Endothelial cell of umbilical vein (primary cell): ENCODE measurements around the gene DRC7. TPM values are rescaled to one million over a fixed set of nuclear protein-coding genes. Genes with fewer than 3 reads are reported as not detected.

Experiments
- BruUV-seq: library from RNA; stranded (reverse); fragments of 400-500 nt; replicated peaks from 2 replicates; lab custom pipeline; 2021; lab: Mats Ljungman, UMichigan
- CTCF ChIA-PET: fragments of 300-600, 350-600 bp; sonication (Branson Sonifier 250); formaldehyde crosslinking; loops from one replicate; lab custom pipeline; 2021; ENCODE audit warnings: antibody characterized with exemption, inconsistent platforms; lab: Charles Lee
- POLR2A ChIA-PET: fragments of 300-600, 350-600 bp; sonication (Branson Sonifier 250); formaldehyde crosslinking; loops from one replicate; lab custom pipeline; 2021; ENCODE audit warnings: antibody characterized with exemption, inconsistent platforms; lab: Charles Lee
- DNase-seq: peaks from one replicate; pipeline ENCODE4 v3.0.0-alpha.2; 2011; ENCODE audit warnings: low read depth, low spot score
- FAIRE-seq: peaks from 2 replicates; lab custom pipeline; 2011; peaks lifted over from hg19 to GRCh38; lab: Jason Lieb, UNC
- H2AFZ ChIP-seq: 2 replicates; pipeline ENCODE4 v1.6.0; 2012; ENCODE audit warnings: low read depth, low read length, control low read depth, inconsistent platforms
- H3K27ac ChIP-seq: 2 replicates; pipeline ENCODE4 v1.5.1; 2011; ENCODE audit warnings: low read depth, mild to moderate bottlenecking, control low read depth, low read length, moderate library complexity; ENCODE audit not compliant: insufficient read depth
- H3K27me3 ChIP-seq, 2 experiments: 2 replicates each; pipeline versions ENCODE4 v1.6.0 to v1.6.1; 2011; ENCODE audit warnings: low read length in 2 of 2, mixed read lengths in 1 of 2; ENCODE audit not compliant: control insufficient read depth in 2 of 2, insufficient read depth in 2 of 2
- H3K36me3 ChIP-seq, 2 experiments: 2 replicates in 1 of 2; 3 replicates in 1 of 2; pipeline ENCODE4 v1.5.1; 2011; ENCODE audit warnings: low read length in 2 of 2, mild to moderate bottlenecking in 1 of 2, moderate library complexity in 1 of 2; ENCODE audit not compliant: control insufficient read depth in 2 of 2, insufficient read depth in 2 of 2; ENCODE audit errors: extremely low read depth in 1 of 2
- H3K4me1 ChIP-seq: 3 replicates; pipeline ENCODE4 v1.5.1; 2011; ENCODE audit warnings: mild to moderate bottlenecking, low read length; ENCODE audit not compliant: control insufficient read depth, insufficient read depth; ENCODE audit errors: extremely low read depth
- H3K4me2 ChIP-seq: 2 replicates; pipeline ENCODE4 v1.6.1; 2011; ENCODE audit warnings: low read length, control low read depth, mixed read lengths; ENCODE audit not compliant: insufficient read depth
- H3K4me3 ChIP-seq, 3 experiments: fragments of 200-600 bp in 1 of 3; sonication (generic), shearing (Covaris generic) in 1 of 3; replicated peaks in 1 of 3; 2 replicates each; pipeline ENCODE4 v1.5.1; 2011 to 2016; ENCODE audit warnings: control low read depth in 3 of 3, low read length in 3 of 3, mild to moderate bottlenecking in 2 of 3, inconsistent platforms in 1 of 3, low read depth in 1 of 3, moderate library complexity in 1 of 3; ENCODE audit not compliant: insufficient read depth in 1 of 3
- H3K79me2 ChIP-seq: 2 replicates; pipeline ENCODE4 v1.6.0; 2012; ENCODE audit warnings: low read length, inconsistent platforms; ENCODE audit not compliant: control insufficient read depth, insufficient read depth
- H3K9ac ChIP-seq: replicated peaks from 2 replicates; pipeline ENCODE3; 2011; ENCODE audit warnings: low read length, control low read depth; ENCODE audit not compliant: insufficient read depth; ENCODE audit errors: extremely low read depth
- H3K9me1 ChIP-seq: replicated peaks from 3 replicates; pipeline ENCODE4 v1.6.0; 2011; ENCODE audit warnings: mild to moderate bottlenecking, low read length; ENCODE audit not compliant: control insufficient read depth, insufficient read depth; ENCODE audit errors: extremely low read depth
- H3K9me3 ChIP-seq: replicated peaks from 2 replicates; pipeline ENCODE4 v1.5.1; 2012; ENCODE audit warnings: low read length, inconsistent platforms; ENCODE audit not compliant: control insufficient read depth, insufficient read depth
- H4K20me1 ChIP-seq: replicated peaks from 2 replicates; pipeline ENCODE3; 2011; ENCODE audit warnings: mild to moderate bottlenecking, low read length; ENCODE audit not compliant: control insufficient read depth, insufficient read depth; ENCODE audit errors: extremely low read depth
- EZH2 ChIP-seq: IDR thresholded peaks from 2 replicates; pipeline ENCODE4 v1.6.1; 2012; ENCODE audit warnings: borderline replicate concordance, low read depth, mild to moderate bottlenecking, moderate library complexity, low read length, inconsistent platforms; ENCODE audit not compliant: severe bottlenecking
- FOS ChIP-seq: IDR thresholded peaks from 2 replicates; pipeline ENCODE4 v1.6.1; 2011; ENCODE audit warnings: mild to moderate bottlenecking, low read length, moderate library complexity, borderline replicate concordance; ENCODE audit not compliant: insufficient read depth
- GATA2 ChIP-seq: IDR thresholded peaks from 2 replicates; pipeline ENCODE4 v1.7.0; 2011; ENCODE audit warnings: low read depth, mild to moderate bottlenecking, moderate library complexity, mixed read lengths, low read length; ENCODE audit not compliant: insufficient read length, insufficient read depth
- JUN ChIP-seq: IDR thresholded peaks from 2 replicates; pipeline ENCODE4 v1.6.1; 2011; ENCODE audit warnings: borderline replicate concordance, low read depth; ENCODE audit not compliant: insufficient read length, insufficient read depth
- MYC ChIP-seq: IDR thresholded peaks from one replicate; pipeline ENCODE4 v1.6.1; 2011; ENCODE audit warnings: mild to moderate bottlenecking, low read depth, low read length
- POLR2AphosphoS5 ChIP-seq: IDR thresholded peaks from 2 replicates; pipeline ENCODE4 v1.6.1; 2012; ENCODE audit warnings: low read depth, mild to moderate bottlenecking, control low read depth, low read length, moderate library complexity; ENCODE audit not compliant: insufficient read depth
- dilution Hi-C: fragments of 300-500 bp; cut with MboI; formaldehyde crosslinking; loops from one replicate; pipeline ENCODE4 v1.15.0; 2019; ENCODE audit warnings: low sequenced_read_pairs; ENCODE audit not compliant: extremely low pct_ligation_motif_present
- intact Hi-C: fragments of 100-400 bp; cut with micrococcal nuclease; formaldehyde crosslinking; loops from one replicate; pipeline ENCODE4 v1.10.0; 2022
- polyA plus RNA-seq, 4 experiments: library from polyadenylated mRNA; depleted of rRNA in 3 of 4; stranded (reverse) in 3 of 4; unstranded in 1 of 4; fragments of >200 nt; gene quantifications; 2 replicates each; pipeline versions ENCODE4 v1.2.1 to v1.2.3, GENCODE V29; 2011 to 2012; ENCODE audit warnings: missing spikeins in 1 of 4
- total RNA-seq: library from RNA; stranded (reverse); gene quantifications from 2 replicates; pipeline ENCODE4 v1.2.3, GENCODE V29; 2021
- TF ChIP-seq, protein P1 (sequence below), 2 donors: IDR thresholded peaks; 1 replicate in 1 of 2; 2 replicates in 1 of 2; pipeline ENCODE4 v1.5.1; 2011; ENCODE audit warnings: low read length in 2 of 2, mild to moderate bottlenecking in 2 of 2, moderate library complexity in 2 of 2, control low read depth in 1 of 2, inconsistent platforms in 1 of 2, low read depth in 1 of 2; ENCODE audit not compliant: insufficient read depth in 1 of 2; ENCODE audit errors: extremely low read depth in 1 of 2
- TF ChIP-seq, protein P2 (sequence below): IDR thresholded peaks from 2 replicates; pipeline ENCODE4 v1.6.1; 2011; ENCODE audit not compliant: insufficient read depth, insufficient read length

Gene DRC7
- total and polyA plus RNA-seq, 2 donors (not counting 3 experiments of a cell fraction or from before 2014, with no cell fraction given): 0.13 to 0.77 TPM

DNA sequence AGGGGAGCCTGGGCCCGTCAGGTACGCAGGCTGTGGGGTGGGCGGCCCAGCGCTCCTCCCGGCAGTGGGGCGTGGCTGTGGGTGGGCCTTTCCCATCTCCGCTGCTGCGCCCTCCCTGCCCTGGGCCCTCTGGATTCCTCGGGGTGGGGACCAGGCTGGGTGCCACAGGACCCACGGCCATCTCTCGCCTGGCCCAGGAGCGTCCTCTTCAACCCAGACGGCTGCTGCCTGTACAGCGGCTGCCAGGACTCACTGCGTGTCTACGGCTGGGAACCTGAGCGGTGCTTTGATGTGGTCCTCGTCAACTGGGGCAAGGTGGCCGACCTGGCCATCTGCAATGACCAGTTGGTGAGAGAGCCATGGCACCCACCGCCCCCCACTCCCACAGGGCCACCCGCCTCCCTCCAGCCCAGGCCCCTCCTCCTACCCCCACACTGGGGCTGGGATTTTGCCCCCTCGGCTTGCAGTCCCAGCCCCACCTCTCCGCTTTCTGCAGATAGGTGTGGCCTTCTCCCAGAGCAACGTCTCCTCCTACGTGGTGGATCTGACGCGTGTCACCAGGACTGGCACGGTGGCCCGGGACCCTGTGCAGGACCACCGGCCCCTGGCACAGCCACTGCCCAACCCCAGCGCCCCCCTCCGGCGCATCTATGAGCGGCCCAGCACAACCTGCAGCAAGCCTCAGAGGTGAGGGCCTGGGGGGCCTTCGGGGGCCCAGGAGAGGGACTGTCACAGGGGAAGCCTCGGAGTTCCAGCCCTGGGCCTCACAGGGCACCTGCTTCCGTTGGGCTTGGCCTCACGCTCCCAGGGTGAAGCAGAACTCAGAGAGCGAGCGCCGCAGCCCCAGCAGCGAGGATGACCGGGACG, 58.2 kb downstream of the DRC7 start:
- H4K20me1 ChIP-seq: no peaks in the 10 kb centered on the region
- H3K27me3 ChIP-seq: no peaks in the 10 kb centered on the region
- no peak overlapping the region for H3K27ac ChIP-seq
- no peak for FAIRE-seq
- peaks cover 0 to 24% of the 10 kb centered on the region in 2 experiments for H3K36me3 ChIP-seq
- H3K4me1 ChIP-seq: no peaks in the 10 kb centered on the region
- no peaks in the 10 kb centered on the region for H3K9me3 ChIP-seq
- no peak overlapping the region for H3K9ac ChIP-seq
- no peak overlapping the region for H3K4me2 ChIP-seq
- no peak overlapping the region for H3K4me3 ChIP-seq
- dilution Hi-C loops (no loop called here), intact Hi-C loops (no loop called here)
- TF ChIP-seq GATA2 (no peak), FOS (no peak), MYC (no peak), JUN (no peak), POLR2AphosphoS5 (no peak), EZH2 (no peak)
- TF ChIP-seq, protein P1, sequence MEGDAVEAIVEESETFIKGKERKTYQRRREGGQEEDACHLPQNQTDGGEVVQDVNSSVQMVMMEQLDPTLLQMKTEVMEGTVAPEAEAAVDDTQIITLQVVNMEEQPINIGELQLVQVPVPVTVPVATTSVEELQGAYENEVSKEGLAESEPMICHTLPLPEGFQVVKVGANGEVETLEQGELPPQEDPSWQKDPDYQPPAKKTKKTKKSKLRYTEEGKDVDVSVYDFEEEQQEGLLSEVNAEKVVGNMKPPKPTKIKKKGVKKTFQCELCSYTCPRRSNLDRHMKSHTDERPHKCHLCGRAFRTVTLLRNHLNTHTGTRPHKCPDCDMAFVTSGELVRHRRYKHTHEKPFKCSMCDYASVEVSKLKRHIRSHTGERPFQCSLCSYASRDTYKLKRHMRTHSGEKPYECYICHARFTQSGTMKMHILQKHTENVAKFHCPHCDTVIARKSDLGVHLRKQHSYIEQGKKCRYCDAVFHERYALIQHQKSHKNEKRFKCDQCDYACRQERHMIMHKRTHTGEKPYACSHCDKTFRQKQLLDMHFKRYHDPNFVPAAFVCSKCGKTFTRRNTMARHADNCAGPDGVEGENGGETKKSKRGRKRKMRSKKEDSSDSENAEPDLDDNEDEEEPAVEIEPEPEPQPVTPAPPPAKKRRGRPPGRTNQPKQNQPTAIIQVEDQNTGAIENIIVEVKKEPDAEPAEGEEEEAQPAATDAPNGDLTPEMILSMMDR (IDR thresholded peaks at IDR 0.05; ENCODE audit: extremely low read depth in 1 of 2, insufficient read depth in 1 of 2, low read depth in 1 of 2, low read length in 2 of 2): no peak
- TF ChIP-seq, protein P2, sequence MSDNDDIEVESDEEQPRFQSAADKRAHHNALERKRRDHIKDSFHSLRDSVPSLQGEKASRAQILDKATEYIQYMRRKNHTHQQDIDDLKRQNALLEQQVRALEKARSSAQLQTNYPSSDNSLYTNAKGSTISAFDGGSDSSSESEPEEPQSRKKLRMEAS: no peak
- H3K9me1 ChIP-seq: no peaks in the 10 kb centered on the region
- DNase-seq: no peak
- ChIA-PET POLR2A (no interaction called here), CTCF (interaction anchor here (2.8 kb wide), 1 partner anchor 176 kb away, joined by 7 read pairs; no protein-coding TSS in a partner anchor)
- no peak overlapping the region for H2AFZ ChIP-seq
- BruUV-seq: no TSS peak
- no peaks in the 10 kb centered on the region for H3K79me2 ChIP-seq
